Sigmoid colon (tissue), 4 donors: ENCODE measurements around the gene GIGYF2.

Experiments
- CTCF ChIP-seq, 4 experiments: fragments of 450-650 bp in 3 of 4; fragments of 200-600 bp in 1 of 4; IDR thresholded peaks; one replicate each; pipeline ENCODE4 v1.5.1; 2016 to 2019; ENCODE audit warnings: antibody characterized with exemption in 4 of 4, mild to moderate bottlenecking in 3 of 4, moderate library complexity in 2 of 4
- EP300 ChIP-seq, 4 donors: sonication (generic); formaldehyde crosslinking; IDR thresholded peaks; one replicate each; pipeline ENCODE4 v1.6.1; 2017; ENCODE audit warnings: antibody characterized with exemption in 4 of 4
- POLR2A ChIP-seq, 2 donors: fragments of 450-650 bp; IDR thresholded peaks; one replicate each; pipeline ENCODE4 v1.6.1; 2016; ENCODE audit warnings: antibody characterized with exemption in 2 of 2, mild to moderate bottlenecking in 2 of 2, moderate library complexity in 2 of 2
- POLR2AphosphoS5 ChIP-seq, 4 donors: sonication (generic); formaldehyde crosslinking; IDR thresholded peaks; one replicate each; pipeline ENCODE4 v1.6.1; 2017; ENCODE audit warnings: antibody characterized with exemption in 4 of 4

DNA sequence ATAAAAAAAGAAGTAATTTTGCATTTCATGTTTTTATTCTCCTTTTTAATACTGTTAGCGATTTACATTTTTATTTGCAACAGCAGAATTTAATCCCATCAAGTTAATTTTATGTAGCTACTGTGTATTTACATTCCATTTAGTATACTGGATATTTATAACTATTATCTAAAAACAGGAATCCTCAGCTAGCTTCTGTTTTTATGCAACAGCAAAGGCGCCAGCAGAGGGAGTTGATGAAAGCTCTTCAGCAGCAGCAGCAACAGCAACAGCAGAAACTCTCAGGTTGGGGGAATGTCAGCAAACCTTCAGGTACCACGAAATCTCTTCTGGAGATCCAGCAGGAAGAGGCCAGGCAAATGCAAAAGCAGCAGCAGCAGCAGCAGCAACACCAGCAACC is 146.7 kb downstream of the GIGYF2 start:
- TF ChIP-seq EP300 (IDR thresholded peaks at IDR 0.05) (no peak), CTCF (IDR thresholded peaks at IDR 0.05) (no peak), POLR2AphosphoS5 (IDR thresholded peaks at IDR 0.05) (no peak), POLR2A (IDR thresholded peaks at IDR 0.05) (no peak)
